A549 (cell line): ENCODE results near the gene KNCN.

Experiments used
- CEBPB ChIP-seq, 2 experiments: fragments of >200 bp in 1 of 2; sonication (Bioruptor Twin) in 1 of 2; formaldehyde crosslinking in 1 of 2; IDR thresholded peaks; 2 replicates each; pipeline ENCODE4 v1.6.1; 2012 to 2016
- EHMT2 ChIP-seq: fragments of 200-600 bp; sonication (generic); IDR thresholded peaks from 2 replicates; pipeline ENCODE4 v1.6.1; 2016; ENCODE audit warnings: antibody characterized with exemption, low read depth, mild to moderate bottlenecking, moderate library complexity
- HDAC2 ChIP-seq: fragments of 200-600 bp; sonication (generic); IDR thresholded peaks from 2 replicates; pipeline ENCODE4 v1.6.1; 2016
- HOXB5 ChIP-seq: fragments of 250-450 bp; sonication (Bioruptor Pico); IDR thresholded peaks from 2 replicates; pipeline ENCODE4 v1.5.0; 2020; ENCODE audit warnings: mild to moderate bottlenecking, moderate library complexity
- JUN ChIP-seq, 2 experiments: fragments of >200 bp; sonication (Bioruptor Twin); formaldehyde crosslinking; IDR thresholded peaks; 2 replicates in 1 of 2; 3 replicates in 1 of 2; pipeline ENCODE4 v1.6.1; 2016 to 2017
- JUNB ChIP-seq: fragments of >200 bp; sonication (Bioruptor Twin); formaldehyde crosslinking; IDR thresholded peaks from 2 replicates; pipeline ENCODE4 v1.6.1; 2016
- POLR2A ChIP-seq: IDR thresholded peaks from 2 replicates; pipeline ENCODE4 v1.6.1; 2012; ENCODE audit warnings: mild to moderate bottlenecking, low read length
- RCOR1 ChIP-seq: fragments of 150-350 bp; IDR thresholded peaks from 2 replicates; pipeline ENCODE4 v1.6.1; 2014; ENCODE audit warnings: antibody characterized with exemption, low read length, low read depth
- RFX5 ChIP-seq: fragments of 450-650 bp; IDR thresholded peaks from 2 replicates; pipeline ENCODE4 v1.7.1; 2014; ENCODE audit warnings: antibody characterized with exemption, mild to moderate bottlenecking, moderate library complexity
- SREBF2 ChIP-seq: fragments of 450-650 bp; IDR thresholded peaks from 2 replicates; pipeline ENCODE4 v1.6.1; 2014; ENCODE audit warnings: mild to moderate bottlenecking, moderate library complexity
- ZC3H11A ChIP-seq: fragments of 450-650 bp; IDR thresholded peaks from 2 replicates; pipeline ENCODE4 v1.6.1; 2014; ENCODE audit warnings: antibody characterized with exemption, mild to moderate bottlenecking
- TF ChIP-seq, protein P1 (sequence below): fragments of >200 bp; sonication (Bioruptor Twin); formaldehyde crosslinking; IDR thresholded peaks from 3 replicates; pipeline ENCODE4 v1.5.1; 2016
- TF ChIP-seq, protein P2 (sequence below): fragments of 250-450 bp; sonication (Bioruptor Pico); IDR thresholded peaks from 2 replicates; pipeline ENCODE4 v1.5.0; 2021; ENCODE audit warnings: mild to moderate bottlenecking, moderate library complexity, borderline replicate concordance
- TF ChIP-seq, protein P3 (sequence below): IDR thresholded peaks from 2 replicates; pipeline ENCODE4 v1.6.1; 2012; ENCODE audit warnings: low read depth, borderline replicate concordance

DNA sequence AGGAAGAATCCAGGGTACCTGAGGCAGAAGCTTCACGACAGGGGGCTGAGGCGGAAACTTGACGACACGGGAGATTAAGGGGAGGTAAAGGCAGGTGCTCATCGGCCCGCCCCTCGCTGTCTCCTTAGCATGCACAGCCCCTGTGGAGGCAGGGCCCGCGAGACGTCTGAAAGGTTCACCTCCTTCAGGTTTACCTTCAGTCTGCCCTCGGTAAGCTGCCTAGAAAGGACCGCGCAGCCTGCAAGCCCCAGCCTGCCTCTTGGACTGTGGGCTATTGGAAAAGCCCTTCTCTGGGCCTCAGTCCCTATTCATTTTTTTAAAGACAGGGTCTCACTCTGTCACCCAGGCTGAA, 28.5 kb downstream of the KNCN start:
- no peak for TF ChIP-seq EHMT2
- TF ChIP-seq JUNB, result no peak
- TF ChIP-seq, protein P1, sequence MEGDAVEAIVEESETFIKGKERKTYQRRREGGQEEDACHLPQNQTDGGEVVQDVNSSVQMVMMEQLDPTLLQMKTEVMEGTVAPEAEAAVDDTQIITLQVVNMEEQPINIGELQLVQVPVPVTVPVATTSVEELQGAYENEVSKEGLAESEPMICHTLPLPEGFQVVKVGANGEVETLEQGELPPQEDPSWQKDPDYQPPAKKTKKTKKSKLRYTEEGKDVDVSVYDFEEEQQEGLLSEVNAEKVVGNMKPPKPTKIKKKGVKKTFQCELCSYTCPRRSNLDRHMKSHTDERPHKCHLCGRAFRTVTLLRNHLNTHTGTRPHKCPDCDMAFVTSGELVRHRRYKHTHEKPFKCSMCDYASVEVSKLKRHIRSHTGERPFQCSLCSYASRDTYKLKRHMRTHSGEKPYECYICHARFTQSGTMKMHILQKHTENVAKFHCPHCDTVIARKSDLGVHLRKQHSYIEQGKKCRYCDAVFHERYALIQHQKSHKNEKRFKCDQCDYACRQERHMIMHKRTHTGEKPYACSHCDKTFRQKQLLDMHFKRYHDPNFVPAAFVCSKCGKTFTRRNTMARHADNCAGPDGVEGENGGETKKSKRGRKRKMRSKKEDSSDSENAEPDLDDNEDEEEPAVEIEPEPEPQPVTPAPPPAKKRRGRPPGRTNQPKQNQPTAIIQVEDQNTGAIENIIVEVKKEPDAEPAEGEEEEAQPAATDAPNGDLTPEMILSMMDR, result no peak
- no peak for TF ChIP-seq CEBPB (IDR thresholded peaks at IDR 0.05)
- TF ChIP-seq, protein P2, sequence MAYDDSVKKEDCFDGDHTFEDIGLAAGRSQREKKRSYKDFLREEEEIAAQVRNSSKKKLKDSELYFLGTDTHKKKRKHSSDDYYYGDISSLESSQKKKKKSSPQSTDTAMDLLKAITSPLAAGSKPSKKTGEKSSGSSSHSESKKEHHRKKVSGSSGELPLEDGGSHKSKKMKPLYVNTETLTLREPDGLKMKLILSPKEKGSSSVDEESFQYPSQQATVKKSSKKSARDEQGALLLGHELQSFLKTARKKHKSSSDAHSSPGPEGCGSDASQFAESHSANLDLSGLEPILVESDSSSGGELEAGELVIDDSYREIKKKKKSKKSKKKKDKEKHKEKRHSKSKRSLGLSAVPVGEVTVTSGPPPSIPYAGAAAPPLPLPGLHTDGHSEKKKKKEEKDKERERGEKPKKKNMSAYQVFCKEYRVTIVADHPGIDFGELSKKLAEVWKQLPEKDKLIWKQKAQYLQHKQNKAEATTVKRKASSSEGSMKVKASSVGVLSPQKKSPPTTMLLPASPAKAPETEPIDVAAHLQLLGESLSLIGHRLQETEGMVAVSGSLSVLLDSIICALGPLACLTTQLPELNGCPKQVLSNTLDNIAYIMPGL, result no peak
- no peak for TF ChIP-seq RFX5
- no peak for TF ChIP-seq HOXB5 (CRISPR knock-in tag)
- no peak for TF ChIP-seq POLR2A
- TF ChIP-seq SREBF2, result no peak
- no peak for TF ChIP-seq HDAC2
- TF ChIP-seq, protein P3, sequence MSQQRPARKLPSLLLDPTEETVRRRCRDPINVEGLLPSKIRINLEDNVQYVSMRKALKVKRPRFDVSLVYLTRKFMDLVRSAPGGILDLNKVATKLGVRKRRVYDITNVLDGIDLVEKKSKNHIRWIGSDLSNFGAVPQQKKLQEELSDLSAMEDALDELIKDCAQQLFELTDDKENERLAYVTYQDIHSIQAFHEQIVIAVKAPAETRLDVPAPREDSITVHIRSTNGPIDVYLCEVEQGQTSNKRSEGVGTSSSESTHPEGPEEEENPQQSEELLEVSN, result no peak
- no peak for TF ChIP-seq JUN (IDR thresholded peaks at IDR 0.05)
- no peak for TF ChIP-seq RCOR1
- no peak for TF ChIP-seq ZC3H11A
